ENCODE results near the gene SLX9.

GRCh38 chr21:44934797-44935532, 4.9 kb upstream of the SLX9 start:
- TF ChIP-seq, protein P1, sequence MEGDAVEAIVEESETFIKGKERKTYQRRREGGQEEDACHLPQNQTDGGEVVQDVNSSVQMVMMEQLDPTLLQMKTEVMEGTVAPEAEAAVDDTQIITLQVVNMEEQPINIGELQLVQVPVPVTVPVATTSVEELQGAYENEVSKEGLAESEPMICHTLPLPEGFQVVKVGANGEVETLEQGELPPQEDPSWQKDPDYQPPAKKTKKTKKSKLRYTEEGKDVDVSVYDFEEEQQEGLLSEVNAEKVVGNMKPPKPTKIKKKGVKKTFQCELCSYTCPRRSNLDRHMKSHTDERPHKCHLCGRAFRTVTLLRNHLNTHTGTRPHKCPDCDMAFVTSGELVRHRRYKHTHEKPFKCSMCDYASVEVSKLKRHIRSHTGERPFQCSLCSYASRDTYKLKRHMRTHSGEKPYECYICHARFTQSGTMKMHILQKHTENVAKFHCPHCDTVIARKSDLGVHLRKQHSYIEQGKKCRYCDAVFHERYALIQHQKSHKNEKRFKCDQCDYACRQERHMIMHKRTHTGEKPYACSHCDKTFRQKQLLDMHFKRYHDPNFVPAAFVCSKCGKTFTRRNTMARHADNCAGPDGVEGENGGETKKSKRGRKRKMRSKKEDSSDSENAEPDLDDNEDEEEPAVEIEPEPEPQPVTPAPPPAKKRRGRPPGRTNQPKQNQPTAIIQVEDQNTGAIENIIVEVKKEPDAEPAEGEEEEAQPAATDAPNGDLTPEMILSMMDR (IDR thresholded peaks at IDR 0.05; ENCODE audit: insufficient read depth, low read depth, low read length), result no peak
- TF ChIP-seq EZH2 (IDR thresholded peaks at IDR 0.05; ENCODE audit: insufficient read depth, low read length), result no peak

All from astrocyte (in vitro differentiated cells and primary cell).